GM12878 (cell line): ENCODE results near the gene CLSTN2. TPM values are rescaled to one million over a fixed set of nuclear protein-coding genes. Genes with fewer than 3 reads are reported as not detected.

Experiments
- ATAC-seq: fragments of 200-7000 bp; cut with Tn5 transposase; 3 replicates; pipeline ENCODE4 v1.9.1; 2020; ENCODE audit warnings: mild to moderate bottlenecking, moderate library complexity
- BruUV-seq: library from RNA; stranded (reverse); fragments of 400-500 nt; replicated peaks from 2 replicates; lab custom pipeline; 2021; lab: Mats Ljungman, UMichigan
- CTCF ChIA-PET: fragments of 300-600 bp; sonication (Branson Sonifier 250); formaldehyde crosslinking; extraction: SDS; loops from one replicate; lab custom pipeline; 2021; ENCODE audit warnings: inconsistent platforms; lab: Yijun Ruan, JAX
- POLR2A ChIA-PET: fragments of 350-600 bp; formaldehyde crosslinking; extraction: SDS; loops from one replicate; lab custom pipeline; 2021; ENCODE audit warnings: inconsistent platforms; lab: Charles Lee
- RAD21 ChIA-PET: fragments of 300-600 bp; sonication (Branson Sonifier 250); formaldehyde crosslinking; loops from one replicate; lab custom pipeline; 2023; ENCODE audit warnings: antibody characterized with exemption; ENCODE audit not compliant: unreplicated experiment; lab: Charles Lee
- SMC1A ChIA-PET: fragments of 300-600 bp; sonication (Branson Sonifier 250); formaldehyde crosslinking; loops from one replicate; lab custom pipeline; 2023; ENCODE audit not compliant: unreplicated experiment, uncharacterized antibody; lab: Charles Lee
- DNase-seq: peaks from one replicate; pipeline ENCODE4 v3.0.0-alpha.2; 2011; ENCODE audit warnings: low read depth, low spot score
- FAIRE-seq: peaks from 3 replicates; lab custom pipeline; 2011; peaks lifted over from hg19 to GRCh38; lab: Jason Lieb, UNC
- H2AFZ ChIP-seq: 2 replicates; pipeline ENCODE4 v1.6.0; 2011; ENCODE audit warnings: low read depth, low read length, control low read depth; ENCODE audit not compliant: control insufficient read depth
- H3K27ac ChIP-seq: 2 replicates; pipeline ENCODE4 v1.5.1; 2011; ENCODE audit warnings: control low read depth; ENCODE audit not compliant: control insufficient read depth, insufficient read depth
- H3K27me3 ChIP-seq, 2 experiments: replicated peaks in 1 of 2; 2 replicates each; pipeline versions ENCODE4 v1.6.0 to v1.6.1; 2011; ENCODE audit warnings: low read length in 1 of 2; ENCODE audit not compliant: control insufficient read depth in 2 of 2, insufficient read depth in 2 of 2
- H3K36me3 ChIP-seq, 2 experiments: 2 replicates each; pipeline ENCODE4 v1.5.1; 2011; ENCODE audit warnings: low read length in 1 of 2; ENCODE audit not compliant: control insufficient read depth in 2 of 2, insufficient read depth in 2 of 2
- H3K4me1 ChIP-seq: 2 replicates; pipeline ENCODE4 v1.6.1; 2011; ENCODE audit warnings: mild to moderate bottlenecking, low read length, moderate library complexity, mixed read lengths; ENCODE audit not compliant: control insufficient read depth, insufficient read depth
- H3K4me2 ChIP-seq: 2 replicates; pipeline ENCODE4 v1.6.0; 2011; ENCODE audit warnings: control low read depth; ENCODE audit not compliant: control insufficient read depth, insufficient read depth
- H3K4me3 ChIP-seq: fragments of 200-600 bp; sonication (generic); 2 replicates; pipeline ENCODE4 v1.5.1; 2016
- H3K79me2 ChIP-seq: 2 replicates; pipeline ENCODE4 v1.6.0; 2011; ENCODE audit warnings: low read length; ENCODE audit not compliant: control insufficient read depth, insufficient read depth
- H3K9ac ChIP-seq: 2 replicates; pipeline ENCODE4 v1.8.0; 2011; ENCODE audit warnings: low read length, control low read depth, mixed read lengths; ENCODE audit not compliant: control insufficient read depth, insufficient read depth
- H3K9me3 ChIP-seq: replicated peaks from 3 replicates; pipeline ENCODE4 v1.5.1; 2011; ENCODE audit warnings: mild to moderate bottlenecking, low read length; ENCODE audit not compliant: control insufficient read depth, insufficient read depth
- H4K20me1 ChIP-seq: 2 replicates; pipeline ENCODE4 v1.6.0; 2011; ENCODE audit not compliant: control insufficient read depth, insufficient read depth
- ATF2 ChIP-seq: IDR thresholded peaks from 2 replicates; pipeline ENCODE4 v1.6.1; 2012; ENCODE audit warnings: low read length, inconsistent platforms
- ATF7 ChIP-seq: fragments of 450-650 bp; IDR thresholded peaks from 2 replicates; pipeline ENCODE4 v1.6.1; 2016; ENCODE audit warnings: low read depth, mild to moderate bottlenecking
- BCL11A ChIP-seq: IDR thresholded peaks from 2 replicates; pipeline ENCODE4 v1.6.1; 2011; ENCODE audit warnings: low read depth, low read length
- BRCA1 ChIP-seq: IDR thresholded peaks from 2 replicates; pipeline ENCODE4 v1.6.1; 2011; ENCODE audit warnings: low read depth, low read length, improper control_type of control experiment
- CEBPZ ChIP-seq: fragments of 150-350 bp; IDR thresholded peaks from 2 replicates; pipeline ENCODE4 v1.6.1; 2016; ENCODE audit warnings: low read depth, low read length
- KLF5 ChIP-seq: fragments of 450-650 bp; IDR thresholded peaks from 2 replicates; pipeline ENCODE4 v1.6.1; 2014; ENCODE audit warnings: mild to moderate bottlenecking; ENCODE audit not compliant: partially characterized antibody
- MLLT1 ChIP-seq: fragments of 450-650 bp; IDR thresholded peaks from 2 replicates; pipeline ENCODE4 v1.6.1; 2016; ENCODE audit warnings: mild to moderate bottlenecking
- MTA3 ChIP-seq: IDR thresholded peaks from 2 replicates; pipeline ENCODE4 v1.6.1; 2012; ENCODE audit warnings: low read length, inconsistent platforms, borderline replicate concordance
- NFYA ChIP-seq: IDR thresholded peaks from 2 replicates; pipeline ENCODE4 v1.6.1; 2011; ENCODE audit warnings: low read depth, mild to moderate bottlenecking, low read length, improper control_type of control experiment, borderline replicate concordance
- NR2C2 ChIP-seq: IDR thresholded peaks from 2 replicates; pipeline ENCODE4 v1.6.1; 2011; ENCODE audit warnings: borderline replicate concordance, low read depth; ENCODE audit not compliant: control insufficient read depth, insufficient read length
- PAX8 ChIP-seq: fragments of 450-650 bp; IDR thresholded peaks from 2 replicates; pipeline ENCODE4 v1.6.1; 2017; ENCODE audit warnings: mild to moderate bottlenecking, moderate library complexity
- PBX3 ChIP-seq: IDR thresholded peaks from 2 replicates; pipeline ENCODE4 v1.6.1; 2011; ENCODE audit warnings: mild to moderate bottlenecking, low read depth, low read length, moderate library complexity; ENCODE audit not compliant: insufficient replicate concordance
- RB1 ChIP-seq: fragments of 450-650 bp; formaldehyde crosslinking; IDR thresholded peaks from 2 replicates; pipeline ENCODE4 v1.6.1; 2017; ENCODE audit warnings: mild to moderate bottlenecking, borderline replicate concordance
- RBBP5 ChIP-seq: fragments of 200-600 bp; sonication (generic); conservative IDR thresholded peaks from 2 replicates; pipeline ENCODE4 v1.6.1; 2016
- TCF12 ChIP-seq: IDR thresholded peaks from 2 replicates; pipeline ENCODE4 v1.6.1; 2011; ENCODE audit warnings: low read depth, mild to moderate bottlenecking, low read length
- ZNF274 ChIP-seq: IDR thresholded peaks from one replicate; pipeline ENCODE4 v1.8.0; 2011; ENCODE audit not compliant: insufficient read length, insufficient read depth
- ZNF384 ChIP-seq: IDR thresholded peaks from 2 replicates; pipeline ENCODE4 v1.6.1; 2012; ENCODE audit warnings: low read depth, mild to moderate bottlenecking, low read length, improper control_type of control experiment, borderline replicate concordance
- WGBS: methylation state at CpG from one replicate; pipeline ENCODE4 v1.1.6; 2016; ENCODE audit warnings: low lambda C conversion rate; ENCODE audit not compliant: insufficient replicate concordance, insufficient coverage; ENCODE audit errors: missing lambda C conversion rate; 5-methylcytosine and 5-hydroxymethylcytosine counted together
- in situ Hi-C: fragments of 300-500 bp; cut with MboI; formaldehyde crosslinking; loops from 9 replicates; pipeline ENCODE4 v1.14.3; 2018; ENCODE audit warnings: mixed read lengths
- intact Hi-C: fragments of 100-400 bp; cut with micrococcal nuclease; formaldehyde crosslinking; loops from one replicate; pipeline ENCODE4 v1.14.2; 2022; ENCODE audit not compliant: unreplicated experiment
- polyA plus RNA-seq, 11 experiments: library from polyadenylated mRNA; depleted of rRNA in 4 of 11; unstranded in 6 of 11; stranded (reverse) in 5 of 11; fragments of >200 nt; fragmentation: Nextera tagmentation in 4 of 11; fragmentation: Illumina TruSeq in 1 of 11; extraction: Ambion mirVana in 4 of 11; extraction: Trizol in 1 of 11; gene quantifications; 1 replicate in 1 of 11; 2 replicates in 10 of 11; pipeline versions ENCODE4 v1.2.1 to v1.2.3, GENCODE V29; 2011 to 2016; ENCODE audit warnings: inconsistent platforms in 2 of 11, missing spikeins in 2 of 11, low read depth in 1 of 11
- total RNA-seq, 4 experiments: library from RNA; depleted of rRNA in 3 of 4; stranded (reverse); fragments of >200 nt in 3 of 4; fragmentation: Illumina TruSeq in 1 of 4; extraction: Trizol in 1 of 4; gene quantifications; 2 replicates each; pipeline versions ENCODE4 v1.2.1 to v1.2.3, GENCODE V29; 2013 to 2021

The CLSTN2 gene
- total and polyA plus RNA-seq, 10 of the 15 experiments (the other 5 are each of a cell fraction or from before 2014, with no cell fraction given) = under 0.01 to 0.10 (median under 0.01) TPM; not detected in 5

- no peak for TF ChIP-seq MLLT1
Observed at GRCh38 chr3:140233702-140234101, 298.7 kb downstream of the CLSTN2 start (continued).

GRCh38 chr3:140234256-140234655, 299.3 kb downstream of the CLSTN2 start:
- WGBS = 30% methylated on average over 4 of the region's 4 CpGs
- DNase-seq (no peak), ATAC-seq (no peak), FAIRE-seq (no peak)
- Histone ChIP-seq H4K20me1 (no peaks in the 10 kb centered on the region), H3K9ac (no peak overlapping the region), H3K27ac (no peak overlapping the region), H2AFZ (no peak overlapping the region), H3K4me1 (no peaks in the 10 kb centered on the region), H3K27me3 (no peaks in the 10 kb centered on the region), H3K4me2 (no peak overlapping the region), H3K4me3 (no peak overlapping the region), H3K79me2 (no peaks in the 10 kb centered on the region), H3K9me3 (no peaks in the 10 kb centered on the region), H3K36me3 (no peaks in the 10 kb centered on the region)
- RAD21 ChIA-PET = interaction anchor here (2.0 kb wide), 1 partner anchor 105 kb away, joined by 6 read pairs; no protein-coding TSS in a partner anchor
- POLR2A ChIA-PET = no interaction called here
- intact Hi-C loops = no loop called here
- in situ Hi-C loops = no loop called here
- SMC1A ChIA-PET = interaction anchor here (0.6 to 2.6 kb wide), 3 partner anchors 15 to 87 kb away, joined by 3 to 9 read pairs (median 3); no protein-coding TSS in a partner anchor
- CTCF ChIA-PET = interaction anchor here (1.7 kb wide), 1 partner anchor 11 kb away, joined by 5 read pairs; no protein-coding TSS in a partner anchor
- BruUV-seq = no TSS peak
- no peak for TF ChIP-seq BCL11A
- TF ChIP-seq ATF7 = no peak
- TF ChIP-seq CEBPZ = no peak
- no peak for TF ChIP-seq RB1
- TF ChIP-seq NFYA = no peak
- TF ChIP-seq ZNF274 = no peak
- no peak for TF ChIP-seq NR2C2
- no peak for TF ChIP-seq RBBP5
- TF ChIP-seq TCF12 = no peak
- no peak for TF ChIP-seq PBX3
- TF ChIP-seq BRCA1 = no peak
- no peak for TF ChIP-seq MTA3
- no peak for TF ChIP-seq KLF5
- TF ChIP-seq PAX8 = no peak
- no peak for TF ChIP-seq ZNF384
- no peak for TF ChIP-seq ATF2
